ENCODE results near the gene MANEAL.

- TF ChIP-seq CTCF (IDR thresholded peaks at IDR 0.05), result no peak
- no peak for TF ChIP-seq EP300 (IDR thresholded peaks at IDR 0.05)
- no peak for TF ChIP-seq POLR2A (IDR thresholded peaks at IDR 0.05)
- TF ChIP-seq POLR2AphosphoS5 (IDR thresholded peaks at IDR 0.05), result no peak
Measured at GRCh38 chr1:37795340-37796125, 1.9 kb downstream of the MANEAL start.

All from sigmoid colon (tissue), 4 donors.